ENCODE results near the gene CHPT1.
"Not testable (repeated sequence)": the region's sequence is repeated elsewhere in the genome, so short reads cannot be mapped to it uniquely, and the experiment has no call there.

Gene CHPT1

GRCh38 chr12:101654442-101654841 is 43.0 kb upstream of the CHPT1 start:
- H3K4me3 ChIP-seq (ENCODE audit: low read depth, low read length), result no peak overlapping the region
- no peak for TF ChIP-seq CTCF (conservative IDR thresholded peaks at IDR 0.05; ENCODE audit: low read depth, low read length)
- no peak for DNase-seq (ENCODE audit: low read depth)

GRCh38 chr12:101655393-101655792 is 42.0 kb upstream of the CHPT1 start:
- DNase-seq (ENCODE audit: low read depth), result no peak
- no peak for TF ChIP-seq CTCF (conservative IDR thresholded peaks at IDR 0.05; ENCODE audit: low read depth, low read length)
- no peak overlapping the region for H3K4me3 ChIP-seq (ENCODE audit: low read depth, low read length)

DNA sequence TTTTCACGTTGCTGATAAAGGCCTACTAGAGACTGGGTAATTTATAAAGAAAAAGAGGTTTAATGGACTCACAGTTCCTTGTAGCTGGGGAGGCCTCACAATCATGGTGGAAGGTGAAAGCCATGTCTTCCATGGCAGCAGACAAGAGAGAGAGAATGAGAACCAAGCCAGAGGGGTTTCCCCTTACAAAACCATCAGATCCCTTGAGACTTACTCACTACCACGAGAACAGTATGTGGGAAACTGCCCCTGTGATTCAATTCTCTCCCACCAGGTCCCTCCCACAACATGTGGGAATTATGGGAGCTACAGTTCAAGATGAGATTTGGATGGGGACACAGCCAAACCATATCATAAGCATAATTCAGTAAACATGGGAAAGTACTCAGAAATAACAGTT is 36.8 kb upstream of the CHPT1 start:
- peak; percentile 16 for DNase-seq (ENCODE audit: low read depth)

DNA sequence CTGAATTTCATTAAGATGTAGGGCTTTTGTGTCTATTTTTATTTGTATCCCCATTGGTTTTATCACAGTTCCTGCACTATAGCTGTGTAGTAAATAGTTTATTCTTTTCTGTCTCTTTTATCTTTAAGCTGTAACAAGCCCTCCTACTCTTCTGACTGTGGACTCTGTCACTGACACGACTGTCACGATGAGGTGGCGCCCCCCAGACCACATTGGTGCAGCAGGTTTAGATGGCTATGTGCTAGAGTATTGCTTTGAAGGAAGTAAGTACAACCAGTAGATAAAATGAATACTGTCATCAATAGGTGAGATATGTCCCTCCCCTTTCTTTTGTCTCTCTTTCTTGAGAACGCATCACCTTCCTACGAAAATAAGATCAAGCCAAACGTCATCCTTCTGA is 34.1 kb upstream of the CHPT1 start:
- no peak for DNase-seq (ENCODE audit: low read depth)
- TF ChIP-seq CTCF (conservative IDR thresholded peaks at IDR 0.05; ENCODE audit: low read depth, low read length), result no peak
- H3K4me3 ChIP-seq (ENCODE audit: low read depth, low read length), result no peak overlapping the region

More for the DNA sequence above, 36.8 kb upstream of the CHPT1 start:
- not testable (repeated sequence) for H3K4me3 ChIP-seq (ENCODE audit: low read depth, low read length)

DNA sequence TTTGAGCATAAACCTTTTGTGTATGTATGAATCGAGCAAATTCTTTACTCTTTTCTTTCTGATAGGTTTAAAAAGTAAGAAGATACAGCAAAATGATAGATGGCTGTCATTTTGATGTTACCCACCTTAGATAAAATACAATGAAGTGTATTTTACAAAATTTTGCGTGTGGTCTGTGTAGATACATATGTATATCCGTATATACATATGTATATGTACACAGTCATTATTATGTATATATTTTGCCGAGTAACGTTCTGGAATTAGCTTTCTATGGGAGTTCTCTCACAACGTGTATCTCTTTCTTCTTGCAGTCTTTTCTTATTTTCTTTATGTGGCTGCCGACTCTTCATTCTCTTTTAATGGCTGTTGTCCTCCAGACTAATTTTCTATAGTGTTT is 32.4 kb upstream of the CHPT1 start:
- no peak for TF ChIP-seq CTCF (conservative IDR thresholded peaks at IDR 0.05; ENCODE audit: low read depth, low read length)
- no peak for DNase-seq (ENCODE audit: low read depth)
- H3K4me3 ChIP-seq (ENCODE audit: low read depth, low read length), result no peak overlapping the region

DNA sequence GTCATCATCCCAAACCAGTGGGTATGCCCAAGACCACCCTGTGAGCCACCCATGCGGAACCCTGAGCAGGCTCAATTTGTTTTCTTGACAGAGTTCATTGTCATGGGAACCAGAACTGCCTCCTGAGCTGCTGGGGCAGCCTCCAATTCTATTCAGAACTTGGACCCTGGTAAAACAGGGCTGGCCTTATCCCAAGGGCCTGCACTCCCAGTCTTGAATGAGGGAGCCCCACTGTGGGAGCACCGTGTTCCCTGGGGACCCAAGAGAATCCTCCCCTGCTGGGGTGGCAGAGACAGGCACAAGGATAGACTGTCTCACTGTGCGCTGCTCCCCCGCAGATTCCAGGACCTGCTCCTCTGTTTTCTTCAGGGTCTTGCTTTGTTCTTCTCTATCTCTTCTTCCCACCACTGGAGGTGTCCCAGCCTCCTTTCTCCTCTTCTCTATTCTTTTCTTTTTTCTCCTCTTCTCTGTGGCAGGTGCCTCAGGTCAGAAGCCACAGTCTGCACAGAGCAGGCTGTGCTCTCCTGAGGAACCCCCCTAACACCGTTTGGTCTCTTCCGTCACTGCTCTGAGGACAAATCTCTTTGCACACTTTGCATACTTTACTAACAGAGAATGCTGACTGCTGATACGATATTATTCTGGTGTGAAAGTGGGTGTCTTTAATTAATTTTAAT is 31.2 kb upstream of the CHPT1 start:
- H3K4me3 ChIP-seq (ENCODE audit: low read depth, low read length), result no peak overlapping the region
- TF ChIP-seq CTCF (conservative IDR thresholded peaks at IDR 0.05; ENCODE audit: low read depth, low read length), result no peak
- no peak for DNase-seq (ENCODE audit: low read depth)

GRCh38 chr12:101667591-101667990 is 29.8 kb upstream of the CHPT1 start:
- DNase-seq (ENCODE audit: low read depth), result no peak
- TF ChIP-seq CTCF (conservative IDR thresholded peaks at IDR 0.05; ENCODE audit: low read depth, low read length), result no peak
- H3K4me3 ChIP-seq (ENCODE audit: low read depth, low read length), result no peak overlapping the region
